NB4 (cell line): ENCODE measurements around the gene RANBP10.

ENCODE experiments used
- DNase-seq: peaks from one replicate; pipeline ENCODE4 v3.0.0; 2010; ENCODE audit warnings: low read depth
- H3K4me3 ChIP-seq: one replicate; pipeline ENCODE4 v1.5.1; 2011; ENCODE audit warnings: mild to moderate bottlenecking, low read depth, low read length, moderate library complexity
- CTCF ChIP-seq: IDR thresholded peaks from one replicate; pipeline ENCODE4 v1.5.1; 2012; ENCODE audit warnings: low read depth, low read length
- MAX ChIP-seq: IDR thresholded peaks from 2 replicates; pipeline ENCODE4 v1.6.1; 2011; ENCODE audit warnings: low read depth, low read length
- MYC ChIP-seq: IDR thresholded peaks from 2 replicates; pipeline ENCODE4 v1.6.1; 2011; ENCODE audit warnings: low read depth, low read length
- POLR2A ChIP-seq: IDR thresholded peaks from 2 replicates; pipeline ENCODE4 v1.6.1; 2011; ENCODE audit warnings: mild to moderate bottlenecking; ENCODE audit not compliant: insufficient read length; ENCODE audit errors: extremely low read depth

RANBP10 gene

GRCh38 chr16:67804853-67805542, 1.4 kb downstream of the RANBP10 start:
- TF ChIP-seq MYC = no peak
- TF ChIP-seq CTCF = no peak
- no peak for TF ChIP-seq MAX
- TF ChIP-seq POLR2A = no peak
- DNase-seq = no peak
- H3K4me3 ChIP-seq = peak overlapping the region; percentile 98

GRCh38 chr16:67803894-67804293, 2.5 kb downstream of the RANBP10 start:
- no peak for TF ChIP-seq CTCF
- no peak for TF ChIP-seq MYC
- no peak for TF ChIP-seq MAX
- DNase-seq = peak; percentile 60
- H3K4me3 ChIP-seq = no peak overlapping the region

- H3K4me3 ChIP-seq = no peak overlapping the region
- no peak for DNase-seq
- TF ChIP-seq POLR2A = no peak
- TF ChIP-seq CTCF = no peak
- TF ChIP-seq MYC = no peak
- TF ChIP-seq MAX = no peak
Observed at GRCh38 chr16:67801883-67802282, 4.5 kb downstream of the RANBP10 start.

GRCh38 chr16:67801241-67801640, 5.1 kb downstream of the RANBP10 start:
- TF ChIP-seq POLR2A (no peak), MYC (no peak), MAX (no peak), CTCF (no peak)
- no peak for DNase-seq

GRCh38 chr16:67800338-67800926, 5.9 kb downstream of the RANBP10 start:
- no peak for DNase-seq
- TF ChIP-seq CTCF = no peak
- no peak for TF ChIP-seq MAX
- TF ChIP-seq MYC = no peak
- TF ChIP-seq POLR2A = no peak
- no peak overlapping the region for H3K4me3 ChIP-seq

More at GRCh38 chr16:67801241-67801640, 5.1 kb downstream of the RANBP10 start:
- no peak overlapping the region for H3K4me3 ChIP-seq
